AG04450 (cell line): ENCODE measurements around the gene RTN1. TPM values are rescaled to one million over a fixed set of nuclear protein-coding genes. Genes with fewer than 3 reads are reported as not detected.

Source experiments
- CTCF ChIA-PET: fragments of 300-600, 350-600 bp; formaldehyde crosslinking; extraction: SDS; loops from one replicate; lab custom pipeline; 2022; ENCODE audit warnings: antibody characterized with exemption, inconsistent platforms; lab: Charles Lee
- POLR2A ChIA-PET: fragments of 350-600 bp; formaldehyde crosslinking; extraction: SDS; loops from one replicate; lab custom pipeline; 2021; ENCODE audit warnings: antibody characterized with exemption, inconsistent platforms; lab: Yijun Ruan, JAX
- DNase-seq: peaks from one replicate; pipeline ENCODE4 v3.0.0-alpha.2; 2011; ENCODE audit warnings: low read depth, low spot score
- H3K27ac ChIP-seq: one replicate; pipeline ENCODE4 v1.5.1; 2012; ENCODE audit warnings: low read depth, low read length, control low read depth
- H3K27me3 ChIP-seq: one replicate; pipeline ENCODE4 v1.6.0; 2012; ENCODE audit warnings: low read length; ENCODE audit not compliant: control insufficient read depth, insufficient read depth
- H3K4me3 ChIP-seq: 2 replicates; pipeline ENCODE4 v1.5.1; 2011; ENCODE audit warnings: mild to moderate bottlenecking, low read depth, low read length, control low read depth
- H3K9me3 ChIP-seq: 2 replicates; pipeline ENCODE4 v1.5.1; 2012; ENCODE audit warnings: low read length; ENCODE audit not compliant: control insufficient read depth, insufficient read depth
- polyA plus RNA-seq: library from polyadenylated mRNA; depleted of rRNA; stranded (reverse); fragments of >200 nt; gene quantifications from 2 replicates; pipeline ENCODE4 v1.2.3, GENCODE V29; 2011
- TF ChIP-seq, protein P1 (sequence below): IDR thresholded peaks from 2 replicates; pipeline ENCODE4 v1.5.1; 2011; ENCODE audit warnings: low read depth, low read length, control low read depth, inconsistent platforms

RTN1 gene
- polyA plus RNA-seq, 1 experiment: 0.98 TPM

DNA sequence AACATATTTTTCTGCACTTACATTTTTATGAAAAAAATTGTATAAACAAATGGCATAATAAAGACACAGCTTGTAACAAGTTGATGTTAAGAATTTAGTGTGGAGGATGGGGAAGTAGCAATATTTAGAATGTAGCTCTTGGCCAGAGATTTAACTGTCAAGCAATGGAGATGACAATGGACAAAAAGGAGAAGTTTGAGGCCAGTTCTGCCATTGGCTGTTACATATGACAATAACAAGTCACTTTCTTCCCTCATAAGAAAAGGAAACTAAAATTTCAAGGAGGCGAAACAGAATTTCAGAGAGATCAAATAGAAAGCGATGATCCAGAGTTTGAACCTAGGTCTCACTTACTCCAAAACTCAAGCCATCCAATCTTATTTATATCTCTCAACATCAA, 171.1 kb downstream of the RTN1 start:
- ChIA-PET POLR2A (no interaction called here), CTCF (interaction anchor here (4.3 kb wide), 1 partner anchor 11 kb away, joined by 22 read pairs; no protein-coding TSS in a partner anchor)
- Histone ChIP-seq H3K27me3 (no peaks in the 10 kb centered on the region), H3K27ac (no peak overlapping the region), H3K4me3 (no peak overlapping the region), H3K9me3 (no peaks in the 10 kb centered on the region)
- DNase-seq: no peak
- TF ChIP-seq, protein P1, sequence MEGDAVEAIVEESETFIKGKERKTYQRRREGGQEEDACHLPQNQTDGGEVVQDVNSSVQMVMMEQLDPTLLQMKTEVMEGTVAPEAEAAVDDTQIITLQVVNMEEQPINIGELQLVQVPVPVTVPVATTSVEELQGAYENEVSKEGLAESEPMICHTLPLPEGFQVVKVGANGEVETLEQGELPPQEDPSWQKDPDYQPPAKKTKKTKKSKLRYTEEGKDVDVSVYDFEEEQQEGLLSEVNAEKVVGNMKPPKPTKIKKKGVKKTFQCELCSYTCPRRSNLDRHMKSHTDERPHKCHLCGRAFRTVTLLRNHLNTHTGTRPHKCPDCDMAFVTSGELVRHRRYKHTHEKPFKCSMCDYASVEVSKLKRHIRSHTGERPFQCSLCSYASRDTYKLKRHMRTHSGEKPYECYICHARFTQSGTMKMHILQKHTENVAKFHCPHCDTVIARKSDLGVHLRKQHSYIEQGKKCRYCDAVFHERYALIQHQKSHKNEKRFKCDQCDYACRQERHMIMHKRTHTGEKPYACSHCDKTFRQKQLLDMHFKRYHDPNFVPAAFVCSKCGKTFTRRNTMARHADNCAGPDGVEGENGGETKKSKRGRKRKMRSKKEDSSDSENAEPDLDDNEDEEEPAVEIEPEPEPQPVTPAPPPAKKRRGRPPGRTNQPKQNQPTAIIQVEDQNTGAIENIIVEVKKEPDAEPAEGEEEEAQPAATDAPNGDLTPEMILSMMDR: no peak

DNA sequence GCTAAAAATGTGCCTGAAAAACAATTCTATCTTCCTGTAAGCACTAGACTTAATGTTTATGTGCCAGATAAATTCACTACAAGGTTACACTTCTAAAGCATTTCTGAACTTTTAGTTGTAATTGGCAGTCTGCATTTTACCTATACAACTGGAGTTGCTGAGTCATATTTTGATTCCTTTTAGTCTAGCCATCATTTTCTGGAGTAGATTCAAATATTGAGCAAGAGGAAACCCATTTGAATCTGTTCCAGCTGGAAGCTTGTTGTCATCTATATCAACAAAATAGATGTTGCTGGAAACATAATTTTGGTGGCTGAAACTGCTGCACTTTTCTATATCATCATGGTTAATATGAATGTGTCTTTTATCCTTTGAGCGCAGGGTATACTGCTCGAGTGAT, 171.8 kb downstream of the RTN1 start:
- ChIA-PET POLR2A (no interaction called here), CTCF (interaction anchor here (4.3 kb wide), 1 partner anchor 10 kb away, joined by 22 read pairs; no protein-coding TSS in a partner anchor)
- no peak for DNase-seq
- TF ChIP-seq, protein P1: no peak
- Histone ChIP-seq H3K27ac (no peak overlapping the region), H3K4me3 (no peak overlapping the region), H3K9me3 (no peaks in the 10 kb centered on the region), H3K27me3 (no peaks in the 10 kb centered on the region)

DNA sequence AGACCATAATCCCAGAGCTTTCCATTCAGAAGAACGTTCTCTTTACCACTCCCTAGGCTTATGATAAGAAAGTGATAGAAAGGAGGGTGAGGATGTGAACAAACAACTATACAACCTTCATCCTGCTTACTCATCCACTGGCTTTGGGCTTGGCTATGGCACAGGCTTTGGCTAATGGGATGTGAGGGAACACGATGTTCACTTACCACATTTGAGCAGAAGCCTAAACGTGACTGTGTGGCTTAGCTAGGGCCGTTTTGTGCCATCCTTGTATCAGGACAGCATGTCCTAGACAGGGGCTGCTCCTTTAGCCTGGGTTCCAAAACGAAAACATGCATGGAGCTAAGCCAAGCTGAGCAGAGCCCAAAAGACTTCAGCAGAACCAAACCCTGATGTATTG, 175.4 kb downstream of the RTN1 start:
- no peaks in the 10 kb centered on the region for H3K27me3 ChIP-seq
- H3K4me3 ChIP-seq: no peak overlapping the region
- ChIA-PET CTCF (interaction anchor here (0.6 kb wide), 1 partner anchor 9 kb away, joined by 3 read pairs; no protein-coding TSS in a partner anchor), POLR2A (no interaction called here)
- H3K9me3 ChIP-seq: no peaks in the 10 kb centered on the region
- no peak overlapping the region for H3K27ac ChIP-seq
- DNase-seq: no peak
- TF ChIP-seq, protein P1: no peak

DNA sequence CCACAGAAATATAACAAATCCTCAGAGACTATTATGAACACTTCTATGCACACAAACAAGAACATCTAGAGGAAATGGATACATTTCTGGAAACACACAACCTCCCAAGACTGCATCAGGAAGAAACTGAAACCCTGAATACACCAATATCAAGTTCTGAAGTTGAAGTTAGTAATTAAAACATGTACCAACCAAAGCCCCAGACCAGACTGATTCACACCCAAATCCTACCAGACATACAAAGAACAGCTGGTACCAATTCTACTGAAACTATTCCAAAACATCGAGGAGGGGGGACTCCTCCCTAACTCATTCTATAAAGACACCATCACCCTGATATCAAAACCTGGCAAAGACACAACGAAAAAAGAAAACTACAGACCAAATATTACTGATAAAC, 179.3 kb downstream of the RTN1 start:
- CTCF ChIA-PET: interaction anchor here (1.1 to 4.9 kb wide), 2 partner anchors 13 to 59 kb away, joined by 3 to 43 read pairs; no protein-coding TSS in a partner anchor
- no peak for DNase-seq

DNA sequence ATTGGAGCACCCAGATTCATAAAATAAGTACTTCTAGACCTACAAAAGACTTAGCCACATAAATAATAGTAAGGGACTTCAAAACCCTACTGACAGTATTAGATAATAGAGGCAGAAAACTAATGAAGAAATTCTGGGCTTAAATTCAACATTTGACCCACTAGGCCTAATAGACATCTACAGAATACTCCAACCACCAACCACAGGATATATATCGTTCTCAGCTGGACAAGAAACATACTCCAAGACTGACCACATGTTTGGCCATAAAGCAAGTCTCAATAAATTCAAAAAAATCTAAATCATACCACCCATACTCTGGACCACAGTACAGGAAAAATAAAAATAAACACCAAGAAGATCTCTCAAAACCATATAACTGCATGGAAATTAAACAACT, 180.2 kb downstream of the RTN1 start:
- ChIA-PET POLR2A (no interaction called here), CTCF (interaction anchor here (1.1 to 4.9 kb wide), 3 partner anchors 14 to 183 kb away, joined by 3 to 43 read pairs (median 26); no protein-coding TSS in a partner anchor)
- Histone ChIP-seq H3K27ac (no peak overlapping the region), H3K27me3 (peaks cover 3% of the 10 kb centered on the region), H3K4me3 (no peak overlapping the region), H3K9me3 (no peaks in the 10 kb centered on the region)
- no peak for DNase-seq
- TF ChIP-seq, protein P1: no peak

More for the DNA sequence above, 179.3 kb downstream of the RTN1 start:
- TF ChIP-seq, protein P1: no peak
- POLR2A ChIA-PET: no interaction called here
- no peak overlapping the region for H3K27ac ChIP-seq
- peaks cover 3% of the 10 kb centered on the region for H3K27me3 ChIP-seq
- no peaks in the 10 kb centered on the region for H3K9me3 ChIP-seq
- H3K4me3 ChIP-seq: no peak overlapping the region
